Suppressor macrophage treated with lipopolysaccharide for 4 hours (primary cell): ENCODE results near the gene NUDT14.

ENCODE experiments used
- DNase-seq: peaks from one replicate; pipeline ENCODE4 v3.0.0-alpha.2; 2020

The NUDT14 gene

GRCh38 chr14:105180592-105181548 lies at the start of gene NUDT14:
Gene NUDT14 (minus strand): TSS chr14:105181312. CDS start chr14:105181209, 103 bp downstream.
- peak; percentile 54 for DNase-seq

DNA sequence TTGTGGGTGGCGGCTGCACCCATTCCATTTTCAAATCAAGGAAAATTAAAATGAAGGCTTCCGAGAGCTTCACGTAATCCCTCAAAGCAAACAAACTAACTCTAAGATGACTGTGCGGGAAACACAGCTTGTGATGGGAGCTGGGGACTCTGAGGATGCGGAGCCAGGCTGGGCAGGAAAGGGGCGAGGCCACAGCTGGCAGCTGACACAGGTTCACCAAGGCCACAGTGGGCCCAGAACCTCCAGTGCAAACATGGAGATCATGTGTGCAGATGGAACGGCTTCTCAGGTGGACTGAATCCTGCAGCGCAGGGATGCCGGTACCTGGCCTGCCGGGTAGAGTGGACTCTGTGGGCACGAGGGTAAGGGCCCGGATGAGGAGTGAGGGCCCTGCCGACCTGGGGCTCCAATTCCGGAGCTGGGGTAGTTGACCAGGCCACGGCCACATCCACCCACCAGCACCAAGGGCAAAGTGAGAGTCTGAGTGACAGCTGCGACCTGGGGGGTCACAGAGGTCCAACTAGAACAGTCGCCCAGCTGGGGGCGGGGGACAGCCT lies 48.1 kb upstream of the NUDT14 start:
- no peak for DNase-seq

DNA sequence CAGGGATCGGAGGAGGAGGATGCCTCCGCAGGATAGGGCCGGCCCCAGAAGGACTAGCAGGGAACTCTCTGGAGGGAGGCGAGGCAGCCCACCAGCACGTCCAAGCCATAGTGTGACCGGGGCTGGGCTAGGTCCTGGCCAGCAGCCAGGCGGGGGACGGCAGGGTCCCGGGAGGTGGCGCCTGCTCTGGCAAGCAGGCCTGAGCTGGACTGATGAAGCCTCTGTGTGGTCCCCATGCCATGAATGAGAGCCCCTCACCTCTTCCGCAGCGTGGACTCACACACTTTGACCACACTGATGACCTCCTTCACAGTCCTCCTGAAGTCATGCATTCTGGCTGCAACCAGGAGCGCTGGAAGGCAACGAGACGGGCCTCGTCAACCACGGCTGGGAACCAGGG lies 47.5 kb upstream of the NUDT14 start:
- no peak for DNase-seq

- DNase-seq, result no peak
Measured at GRCh38 chr14:105227346-105227745, 46.2 kb upstream of the NUDT14 start.

- no peak for DNase-seq
Measured at GRCh38 chr14:105226198-105226597, 45.1 kb upstream of the NUDT14 start.

- no peak for DNase-seq
Measured at GRCh38 chr14:105224845-105225570, 43.9 kb upstream of the NUDT14 start.

- DNase-seq, result no peak
Measured at GRCh38 chr14:105223770-105224544, 42.8 kb upstream of the NUDT14 start.

DNA sequence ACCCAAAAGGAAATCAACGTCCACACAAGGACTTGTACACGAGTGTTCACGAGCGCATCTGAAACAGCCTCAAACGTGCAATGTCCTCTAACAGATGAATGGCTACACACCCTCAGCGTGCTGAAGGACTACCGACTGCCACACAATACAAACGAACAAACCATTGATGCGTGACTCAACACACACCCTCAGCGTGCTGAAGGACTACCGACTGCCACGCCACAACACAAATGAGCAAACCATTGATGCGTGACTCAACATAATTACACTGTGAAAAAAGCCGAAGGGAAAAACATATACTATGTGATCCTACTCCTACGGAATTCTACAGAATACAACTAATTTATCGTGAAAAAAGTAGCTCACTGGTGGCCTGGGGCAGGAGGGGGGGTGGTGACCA lies 42.1 kb upstream of the NUDT14 start:
- DNase-seq, result no peak

- no peak for DNase-seq
Measured at GRCh38 chr14:105221598-105222178, 40.6 kb upstream of the NUDT14 start.

GRCh38 chr14:105220699-105221597 lies 39.8 kb upstream of the NUDT14 start:
- no peak for DNase-seq

DNA sequence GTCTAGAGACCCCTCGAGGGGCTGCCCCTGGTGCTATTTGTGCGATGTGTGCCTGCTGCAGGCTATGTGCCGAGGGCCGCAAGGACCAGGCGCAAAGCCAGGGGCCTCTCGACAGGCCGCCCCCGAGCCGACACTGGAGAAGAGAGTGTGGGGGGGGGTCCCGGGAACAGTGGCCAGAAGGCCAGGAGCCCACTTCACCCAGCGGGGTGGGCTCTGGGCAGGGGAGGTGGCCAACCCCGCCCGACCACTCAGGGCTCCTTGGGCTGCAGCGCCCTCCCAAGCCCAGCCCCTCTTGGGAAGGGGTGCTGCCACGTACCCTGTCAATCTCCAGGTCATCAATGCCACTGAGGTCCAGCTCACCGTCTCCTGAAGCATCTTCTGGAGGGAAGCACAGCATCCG lies 38.6 kb upstream of the NUDT14 start:
- no peak for DNase-seq

GRCh38 chr14:105219043-105219612 lies 38.0 kb upstream of the NUDT14 start:
- DNase-seq, result no peak

- DNase-seq, result no peak
Measured at GRCh38 chr14:105218611-105219010, 37.5 kb upstream of the NUDT14 start.

GRCh38 chr14:105217774-105218173 lies 36.7 kb upstream of the NUDT14 start:
- DNase-seq, result no peak

DNA sequence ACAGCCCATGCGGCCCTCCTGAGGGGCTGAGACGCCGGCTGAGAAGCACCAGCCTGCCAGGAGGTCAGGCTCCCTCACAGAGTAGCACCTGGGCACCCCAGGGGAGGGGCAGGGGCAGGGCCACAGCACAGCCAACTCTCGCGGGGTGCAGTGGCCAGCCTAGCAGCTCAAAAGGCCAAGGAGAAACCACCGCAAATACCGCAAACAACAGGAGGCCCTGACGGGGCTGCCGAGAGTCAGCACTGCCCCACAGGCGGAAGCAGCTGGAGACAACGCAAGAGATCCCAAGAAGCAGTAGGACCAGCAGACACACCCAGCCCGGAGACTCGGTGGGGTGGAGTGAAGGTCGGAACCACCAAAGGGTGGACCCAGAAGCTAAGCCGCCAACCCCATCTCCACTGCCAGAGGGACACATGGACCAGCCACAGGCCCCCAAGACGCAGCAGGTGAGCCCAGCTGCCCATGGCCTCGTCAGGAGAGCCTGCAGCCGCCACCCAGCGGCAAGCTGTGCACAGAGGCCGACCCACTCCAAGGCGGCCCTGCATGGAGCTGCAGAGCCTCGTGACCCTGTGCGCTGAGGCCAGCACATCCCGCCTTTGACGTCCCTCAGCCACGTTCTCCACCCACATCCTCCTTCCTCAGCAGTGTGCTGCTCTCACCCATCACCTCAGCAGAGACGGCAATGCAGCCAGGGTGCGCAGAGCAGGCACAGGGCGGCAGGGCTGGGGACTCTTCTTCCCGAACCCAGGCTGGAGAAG lies 35.6 kb upstream of the NUDT14 start:
- no peak for DNase-seq

DNA sequence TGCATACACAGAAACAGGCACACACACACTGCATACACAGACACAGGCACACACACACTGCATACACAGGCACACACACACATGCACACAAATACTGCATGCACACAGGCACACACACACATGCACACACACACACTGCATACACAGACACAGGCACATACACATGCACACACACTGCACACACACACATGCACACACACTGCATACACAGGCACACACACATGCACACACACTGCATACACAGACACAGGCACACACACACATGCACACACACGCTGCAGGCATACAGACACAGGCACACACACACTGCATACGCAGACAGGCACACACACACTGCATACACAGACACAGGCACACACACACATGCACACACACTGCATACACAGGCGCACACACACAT lies 34.5 kb upstream of the NUDT14 start:
- no peak for DNase-seq

GRCh38 chr14:105214324-105214915 lies 33.3 kb upstream of the NUDT14 start:
- no peak for DNase-seq

DNA sequence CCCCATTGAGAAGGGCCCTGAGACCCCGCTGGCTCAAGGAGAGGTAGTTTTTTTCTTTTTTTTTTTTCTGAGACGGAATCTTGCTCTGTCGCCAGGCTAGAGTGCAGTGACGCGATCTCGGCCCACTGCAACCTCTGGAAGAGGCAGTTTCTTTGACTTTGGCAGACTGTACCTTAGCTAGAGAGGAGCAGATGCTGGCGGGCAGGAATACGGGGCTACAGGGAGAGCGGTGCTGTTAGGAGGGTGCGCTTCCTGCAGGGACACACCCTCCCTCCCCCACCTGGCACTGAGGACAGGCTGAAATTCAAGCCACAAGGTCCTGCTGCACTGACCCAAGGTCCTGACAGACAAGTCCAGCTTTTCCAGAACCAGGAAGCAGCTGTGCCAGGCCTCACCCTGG lies 32.2 kb upstream of the NUDT14 start:
- no peak for DNase-seq

GRCh38 chr14:105212541-105213300 lies 31.6 kb upstream of the NUDT14 start:
- DNase-seq, result no peak
